Uterus (tissue), 4 donors: ENCODE data around the gene KCNQ1OT1. TPM values are rescaled to one million over a fixed set of nuclear protein-coding genes. Genes with fewer than 3 reads are reported as not detected.

ENCODE experiments used
- DNase-seq, 2 donors: peaks; one replicate each; pipeline ENCODE4 v3.0.0-alpha.2; 2019 to 2020
- H3K27ac ChIP-seq, 2 donors: fragments of 200-600 bp; sonication (generic); 1 replicate in 1 of 2; 2 replicates in 1 of 2; pipeline ENCODE4 v1.5.1; 2016 to 2018
- H3K27me3 ChIP-seq, 2 donors: fragments of 200-600 bp; sonication (generic); one replicate each; pipeline ENCODE4 v1.5.1; 2018 to 2019; ENCODE audit warnings: control low read depth in 1 of 2
- H3K36me3 ChIP-seq, 2 donors: fragments of 200-600 bp; sonication (generic); one replicate each; pipeline ENCODE4 v1.5.1; 2019; ENCODE audit warnings: control low read depth in 1 of 2
- H3K4me1 ChIP-seq, 2 donors: fragments of 200-600 bp; sonication (generic); one replicate each; pipeline ENCODE4 v1.5.1; 2018 to 2019; ENCODE audit warnings: control low read depth in 1 of 2
- H3K4me3 ChIP-seq, 2 donors: fragments of 200-600 bp; sonication (generic); 1 replicate in 1 of 2; 2 replicates in 1 of 2; pipeline ENCODE4 v1.5.1; 2018 to 2019; ENCODE audit warnings: mild to moderate bottlenecking in 1 of 2
- H3K9me3 ChIP-seq, 2 donors: fragments of 200-600 bp; sonication (generic); one replicate each; pipeline ENCODE4 v1.5.1; 2019; ENCODE audit warnings: control low read depth in 1 of 2
- POLR2A ChIP-seq, 2 donors: fragments of 450-650 bp; IDR thresholded peaks; one replicate each; pipeline ENCODE4 v1.6.1; 2016; ENCODE audit warnings: antibody characterized with exemption in 2 of 2, mild to moderate bottlenecking in 1 of 2, moderate library complexity in 1 of 2
- intact Hi-C: fragments of 100-400 bp; cut with DNase I; formaldehyde crosslinking; loops from one replicate; pipeline ENCODE4 v1.15.1; 2023; ENCODE audit warnings: low total_unique reads
- total RNA-seq, 4 donors: library from RNA; depleted of rRNA in 3 of 4; stranded (reverse); fragments of >200 nt in 3 of 4; gene quantifications; one replicate each; pipeline versions ENCODE4 v1.1.0 to v1.2.4, GENCODE V29; 2014 to 2023
- TF ChIP-seq, protein P1 (sequence below), 4 experiments: fragments of 200-600 bp in 2 of 4; fragments of 450-650 bp in 2 of 4; sonication (generic) in 2 of 4; IDR thresholded peaks; one replicate each; pipeline ENCODE4 v1.5.1; 2016 to 2019; ENCODE audit warnings: antibody characterized with exemption in 4 of 4, mild to moderate bottlenecking in 2 of 4, moderate library complexity in 1 of 4
- donor health status: DM: yes; HTN: yes; CAD: no.

Gene KCNQ1OT1
- total RNA-seq, 4 donors from 2014 or later, result 2.6 to 19.4 (median 10.9) TPM

DNA sequence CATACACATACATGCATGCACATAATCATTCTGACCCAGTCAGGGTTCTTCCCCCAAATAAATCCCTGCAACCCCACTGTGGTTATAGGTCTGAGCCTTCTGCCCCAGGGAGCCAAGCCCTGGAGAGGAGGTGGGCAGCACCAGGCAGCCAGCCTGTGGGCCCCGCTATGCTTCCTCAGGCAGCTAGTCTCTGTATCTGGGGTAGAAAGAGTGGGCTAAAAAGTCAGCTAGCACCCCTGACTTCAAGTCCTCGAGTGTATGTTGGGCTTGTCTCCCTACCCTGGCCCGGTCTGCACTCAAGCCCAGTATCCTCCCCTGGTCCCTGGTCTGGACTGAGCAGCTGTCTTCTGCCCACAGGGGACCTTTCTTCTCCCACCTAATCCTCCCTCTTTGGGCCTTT is 28.0 kb downstream of the KCNQ1OT1 start:
- H3K36me3 ChIP-seq, result no peaks in the 10 kb centered on the region
- H3K27ac ChIP-seq, result no peak overlapping the region
- DNase-seq, result no peak
- intact Hi-C loops, result no loop called here
- no peak for TF ChIP-seq POLR2A (IDR thresholded peaks at IDR 0.05)
- no peaks in the 10 kb centered on the region for H3K4me1 ChIP-seq
- no peak overlapping the region for H3K4me3 ChIP-seq
- H3K9me3 ChIP-seq, result no peaks in the 10 kb centered on the region
- no peaks in the 10 kb centered on the region for H3K27me3 ChIP-seq

DNA sequence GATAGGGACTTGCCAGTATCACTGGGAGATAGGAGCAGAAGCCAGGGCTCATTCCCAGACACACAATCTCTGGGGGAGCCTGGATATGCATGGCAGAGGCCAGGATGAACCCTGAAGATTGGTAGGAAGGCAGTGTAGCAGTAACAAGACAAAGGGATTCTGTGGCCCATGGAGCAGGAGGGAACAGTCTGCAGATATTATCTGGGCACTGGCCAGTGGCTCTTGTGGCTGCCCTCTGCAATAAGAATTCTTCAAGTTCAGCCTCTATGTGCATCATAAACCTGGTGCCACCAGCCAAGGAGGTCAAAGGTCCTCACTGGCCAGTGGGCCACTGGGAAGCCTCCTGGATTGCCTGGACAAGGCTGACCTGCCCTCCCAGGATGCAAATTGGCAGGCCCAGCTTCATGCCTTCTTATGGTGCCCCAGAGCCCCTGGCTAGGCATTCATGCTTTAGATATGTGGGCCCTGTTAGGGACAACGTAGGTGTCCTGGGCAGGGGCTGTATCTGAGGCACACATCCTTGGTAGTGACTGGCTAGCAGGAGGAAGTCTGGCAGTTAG is 29.2 kb downstream of the KCNQ1OT1 start:
- H3K27ac ChIP-seq, result no peak overlapping the region
- intact Hi-C loops, result no loop called here
- no peaks in the 10 kb centered on the region for H3K27me3 ChIP-seq
- no peaks in the 10 kb centered on the region for H3K36me3 ChIP-seq
- TF ChIP-seq POLR2A (IDR thresholded peaks at IDR 0.05), result no peak
- TF ChIP-seq, protein P1, sequence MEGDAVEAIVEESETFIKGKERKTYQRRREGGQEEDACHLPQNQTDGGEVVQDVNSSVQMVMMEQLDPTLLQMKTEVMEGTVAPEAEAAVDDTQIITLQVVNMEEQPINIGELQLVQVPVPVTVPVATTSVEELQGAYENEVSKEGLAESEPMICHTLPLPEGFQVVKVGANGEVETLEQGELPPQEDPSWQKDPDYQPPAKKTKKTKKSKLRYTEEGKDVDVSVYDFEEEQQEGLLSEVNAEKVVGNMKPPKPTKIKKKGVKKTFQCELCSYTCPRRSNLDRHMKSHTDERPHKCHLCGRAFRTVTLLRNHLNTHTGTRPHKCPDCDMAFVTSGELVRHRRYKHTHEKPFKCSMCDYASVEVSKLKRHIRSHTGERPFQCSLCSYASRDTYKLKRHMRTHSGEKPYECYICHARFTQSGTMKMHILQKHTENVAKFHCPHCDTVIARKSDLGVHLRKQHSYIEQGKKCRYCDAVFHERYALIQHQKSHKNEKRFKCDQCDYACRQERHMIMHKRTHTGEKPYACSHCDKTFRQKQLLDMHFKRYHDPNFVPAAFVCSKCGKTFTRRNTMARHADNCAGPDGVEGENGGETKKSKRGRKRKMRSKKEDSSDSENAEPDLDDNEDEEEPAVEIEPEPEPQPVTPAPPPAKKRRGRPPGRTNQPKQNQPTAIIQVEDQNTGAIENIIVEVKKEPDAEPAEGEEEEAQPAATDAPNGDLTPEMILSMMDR (IDR thresholded peaks at IDR 0.05), result no peak
- no peak overlapping the region for H3K4me3 ChIP-seq
- no peaks in the 10 kb centered on the region for H3K4me1 ChIP-seq
- H3K9me3 ChIP-seq, result no peaks in the 10 kb centered on the region
- peak in 1 of 2 donors; percentile 7 for DNase-seq

DNA sequence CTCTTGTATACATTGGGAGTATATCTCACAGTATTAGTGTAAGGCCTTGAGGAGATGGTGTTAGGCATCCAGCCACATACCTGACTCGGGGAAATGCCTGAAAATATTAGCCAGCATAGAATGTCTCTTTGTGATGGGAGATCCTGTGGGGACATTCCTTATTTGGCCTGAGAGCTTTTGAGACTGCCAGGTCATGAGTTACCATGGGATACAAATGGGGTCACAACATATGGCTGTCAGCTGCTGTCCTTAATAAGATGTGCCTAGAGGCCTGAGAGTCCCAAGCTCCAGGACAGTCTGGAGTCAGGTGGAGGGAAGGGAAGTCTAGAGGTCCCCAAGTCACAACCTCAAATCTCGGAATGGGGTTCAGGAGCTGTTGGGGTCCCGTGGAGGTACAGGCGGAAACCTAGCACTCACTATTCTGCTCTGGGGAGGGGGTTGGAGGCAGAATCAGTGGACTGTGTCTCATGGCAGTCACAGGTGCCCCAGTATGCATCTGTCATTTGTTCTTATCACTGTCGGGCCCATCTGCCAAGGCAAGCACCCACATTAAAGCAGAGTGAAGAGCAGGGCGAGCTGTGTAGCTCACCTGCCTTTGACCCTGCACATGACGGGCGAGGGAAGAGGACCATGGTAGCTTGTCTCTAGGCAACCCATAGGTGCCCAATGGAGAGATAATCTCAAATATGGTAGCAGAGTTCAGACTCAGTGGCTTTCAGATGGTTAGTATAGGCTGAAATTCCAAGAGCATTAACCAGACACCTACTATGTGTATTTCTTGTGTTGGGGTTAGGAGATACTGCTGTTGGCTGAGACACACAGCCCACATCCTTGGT is 29.9 kb downstream of the KCNQ1OT1 start:
- no peak overlapping the region for H3K27ac ChIP-seq
- no peaks in the 10 kb centered on the region for H3K9me3 ChIP-seq
- peak in 1 of 2 donors; percentile 3 for DNase-seq
- no peak overlapping the region for H3K4me3 ChIP-seq
- no peaks in the 10 kb centered on the region for H3K27me3 ChIP-seq
- no peak for TF ChIP-seq POLR2A (IDR thresholded peaks at IDR 0.05)
- TF ChIP-seq, protein P1 (IDR thresholded peaks at IDR 0.05), result no peak
- intact Hi-C loops, result no loop called here
- no peaks in the 10 kb centered on the region for H3K4me1 ChIP-seq
- no peaks in the 10 kb centered on the region for H3K36me3 ChIP-seq

DNA sequence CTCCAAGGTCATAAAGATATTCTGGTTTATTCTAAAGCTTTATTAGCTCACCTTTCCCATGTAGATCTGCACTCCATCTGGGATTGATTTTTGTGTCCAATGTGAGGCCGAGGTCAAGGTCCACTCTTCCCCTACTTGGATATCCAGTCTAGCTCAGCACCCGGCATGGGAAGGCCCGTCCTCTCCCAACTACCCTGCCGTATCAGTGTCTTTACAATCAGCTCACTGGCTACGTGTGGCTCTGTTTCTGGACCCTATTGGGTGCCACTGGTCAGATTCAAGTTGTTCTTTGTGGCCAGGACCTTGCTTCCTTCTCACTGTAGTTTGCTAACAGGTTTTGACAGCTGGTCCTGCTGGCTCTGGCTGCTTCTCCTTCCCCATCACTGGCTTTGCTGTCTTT is 30.9 kb downstream of the KCNQ1OT1 start:
- intact Hi-C loops, result no loop called here
- no peaks in the 10 kb centered on the region for H3K9me3 ChIP-seq
- H3K27me3 ChIP-seq, result no peaks in the 10 kb centered on the region
- H3K4me3 ChIP-seq, result no peak overlapping the region
- H3K27ac ChIP-seq, result no peak overlapping the region
- no peak for DNase-seq
- TF ChIP-seq POLR2A (IDR thresholded peaks at IDR 0.05), result no peak
- TF ChIP-seq, protein P1 (IDR thresholded peaks at IDR 0.05), result no peak
- no peaks in the 10 kb centered on the region for H3K4me1 ChIP-seq
- no peaks in the 10 kb centered on the region for H3K36me3 ChIP-seq

DNA sequence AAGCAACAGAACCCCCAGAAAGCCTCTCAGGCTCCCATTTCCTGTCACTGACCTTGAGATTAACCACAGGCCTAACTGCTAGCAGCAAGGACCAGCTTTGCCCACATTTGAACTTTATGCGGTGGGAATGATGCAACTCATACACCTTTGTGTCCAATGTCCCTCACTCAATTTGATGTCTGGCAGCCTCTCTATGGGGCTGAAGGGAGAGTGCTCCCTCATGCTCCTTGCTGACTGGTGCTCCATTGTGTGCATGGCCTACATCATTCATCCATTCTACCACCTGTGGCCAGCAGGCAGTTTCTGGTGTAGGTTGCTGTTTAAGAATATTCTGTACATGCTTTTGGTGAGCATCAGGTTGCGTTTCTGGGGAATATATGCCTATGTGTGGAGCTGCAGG is 31.9 kb downstream of the KCNQ1OT1 start:
- DNase-seq, result no peak

More for the DNA sequence above, 31.9 kb downstream of the KCNQ1OT1 start:
- H3K36me3 ChIP-seq, result no peaks in the 10 kb centered on the region
- no peak overlapping the region for H3K27ac ChIP-seq
- TF ChIP-seq, protein P1 (IDR thresholded peaks at IDR 0.05), result no peak
- no peak for TF ChIP-seq POLR2A (IDR thresholded peaks at IDR 0.05)
- H3K9me3 ChIP-seq, result no peaks in the 10 kb centered on the region
- intact Hi-C loops, result no loop called here
- H3K4me3 ChIP-seq, result no peak overlapping the region
- H3K27me3 ChIP-seq, result no peaks in the 10 kb centered on the region
- no peaks in the 10 kb centered on the region for H3K4me1 ChIP-seq
